DND-41 (cell line): ENCODE data around the gene TLNRD1.

Experiments
- ATAC-seq: fragments of 200-7000 bp; cut with Tn5 transposase; 3 replicates; pipeline ENCODE4 v1.9.1; 2021; ENCODE audit warnings: low read depth; ENCODE audit not compliant: insufficient read depth
- DNase-seq: peaks from one replicate; pipeline ENCODE4 v3.0.0-alpha.2; 2020
- H2AFZ ChIP-seq: 2 replicates; pipeline ENCODE4 v1.6.0; 2012; ENCODE audit warnings: low read depth, low read length
- H3K27ac ChIP-seq: 2 replicates; pipeline ENCODE4 v1.5.1; 2012; ENCODE audit warnings: low read length, inconsistent platforms
- H3K27me3 ChIP-seq: fragments of 200-600 bp; sonication (generic); 2 replicates; pipeline ENCODE4 v1.6.0; 2012; ENCODE audit warnings: low read length, mild to moderate bottlenecking, inconsistent platforms; ENCODE audit not compliant: insufficient read depth, poor library complexity
- H3K36me3 ChIP-seq: 2 replicates; pipeline ENCODE4 v1.5.1; 2012; ENCODE audit warnings: low read length, inconsistent platforms; ENCODE audit not compliant: insufficient read depth
- H3K4me1 ChIP-seq: 2 replicates; pipeline ENCODE4 v1.5.1; 2012; ENCODE audit warnings: mild to moderate bottlenecking, low read length; ENCODE audit not compliant: insufficient read depth
- H3K4me2 ChIP-seq: 2 replicates; pipeline ENCODE4 v1.6.0; 2012; ENCODE audit warnings: mild to moderate bottlenecking, moderate library complexity, low read length, inconsistent platforms; ENCODE audit not compliant: insufficient read depth
- H3K4me3 ChIP-seq, 2 experiments: fragments of 200-600 bp in 1 of 2; shearing (Covaris generic) in 1 of 2; 2 replicates each; pipeline ENCODE4 v1.5.1; 2012 to 2016; ENCODE audit warnings: inconsistent platforms in 2 of 2, low read length in 2 of 2, mild to moderate bottlenecking in 2 of 2, low read depth in 1 of 2, moderate library complexity in 1 of 2
- H3K79me2 ChIP-seq: 2 replicates; pipeline ENCODE4 v1.6.0; 2012; ENCODE audit warnings: low read length, inconsistent platforms; ENCODE audit not compliant: insufficient read depth
- H3K9ac ChIP-seq: 2 replicates; pipeline ENCODE4 v1.6.0; 2012; ENCODE audit warnings: low read depth, mild to moderate bottlenecking, inconsistent platforms, low read length, moderate library complexity
- H3K9me3 ChIP-seq: 2 replicates; pipeline ENCODE4 v1.5.1; 2012; ENCODE audit warnings: low read length, moderate library complexity, mild to moderate bottlenecking, inconsistent platforms; ENCODE audit not compliant: insufficient read depth, severe bottlenecking
- H4K20me1 ChIP-seq: 2 replicates; pipeline ENCODE4 v1.6.0; 2012; ENCODE audit warnings: low read length; ENCODE audit not compliant: insufficient read depth
- EZH2 ChIP-seq: IDR thresholded peaks from 3 replicates; pipeline ENCODE4 v1.6.1; 2012; ENCODE audit warnings: borderline replicate concordance, low read depth, mild to moderate bottlenecking, moderate library complexity, low read length, inconsistent platforms; ENCODE audit not compliant: severe bottlenecking
- TF ChIP-seq, protein P1 (sequence below): IDR thresholded peaks from 2 replicates; pipeline ENCODE4 v1.5.1; 2012; ENCODE audit warnings: borderline replicate concordance, low read length, moderate library complexity, mild to moderate bottlenecking; ENCODE audit not compliant: poor library complexity, severe bottlenecking; ENCODE audit errors: extremely low read depth

Gene TLNRD1

DNA sequence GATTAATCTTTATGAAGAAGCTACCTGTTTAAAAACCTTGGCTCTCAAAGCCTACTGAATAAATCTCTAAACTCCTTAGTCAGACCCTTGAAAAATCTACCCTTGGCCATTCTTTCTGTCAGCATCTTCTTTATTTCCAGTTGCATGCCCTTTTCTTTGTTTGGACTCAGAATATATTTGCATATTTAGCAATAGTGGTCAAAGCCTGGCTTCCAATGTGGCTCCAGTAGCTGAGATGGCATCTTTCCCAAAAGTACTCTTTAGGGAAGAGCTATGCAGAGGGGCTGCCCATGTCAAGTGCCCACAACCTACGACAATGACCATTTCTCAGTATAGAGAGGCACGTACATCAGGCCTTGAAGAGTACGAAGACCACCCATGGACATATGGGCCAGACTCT is 47.2 kb downstream of the TLNRD1 start:
- H3K4me3 ChIP-seq, result no peak overlapping the region
- no peaks in the 10 kb centered on the region for H3K27me3 ChIP-seq
- H3K79me2 ChIP-seq, result no peaks in the 10 kb centered on the region
- H3K9ac ChIP-seq, result no peak overlapping the region
- TF ChIP-seq, protein P1, sequence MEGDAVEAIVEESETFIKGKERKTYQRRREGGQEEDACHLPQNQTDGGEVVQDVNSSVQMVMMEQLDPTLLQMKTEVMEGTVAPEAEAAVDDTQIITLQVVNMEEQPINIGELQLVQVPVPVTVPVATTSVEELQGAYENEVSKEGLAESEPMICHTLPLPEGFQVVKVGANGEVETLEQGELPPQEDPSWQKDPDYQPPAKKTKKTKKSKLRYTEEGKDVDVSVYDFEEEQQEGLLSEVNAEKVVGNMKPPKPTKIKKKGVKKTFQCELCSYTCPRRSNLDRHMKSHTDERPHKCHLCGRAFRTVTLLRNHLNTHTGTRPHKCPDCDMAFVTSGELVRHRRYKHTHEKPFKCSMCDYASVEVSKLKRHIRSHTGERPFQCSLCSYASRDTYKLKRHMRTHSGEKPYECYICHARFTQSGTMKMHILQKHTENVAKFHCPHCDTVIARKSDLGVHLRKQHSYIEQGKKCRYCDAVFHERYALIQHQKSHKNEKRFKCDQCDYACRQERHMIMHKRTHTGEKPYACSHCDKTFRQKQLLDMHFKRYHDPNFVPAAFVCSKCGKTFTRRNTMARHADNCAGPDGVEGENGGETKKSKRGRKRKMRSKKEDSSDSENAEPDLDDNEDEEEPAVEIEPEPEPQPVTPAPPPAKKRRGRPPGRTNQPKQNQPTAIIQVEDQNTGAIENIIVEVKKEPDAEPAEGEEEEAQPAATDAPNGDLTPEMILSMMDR, result no peak
- no peak for TF ChIP-seq EZH2
- H2AFZ ChIP-seq, result no peak overlapping the region
- no peaks in the 10 kb centered on the region for H3K4me1 ChIP-seq
- H3K4me2 ChIP-seq, result no peak overlapping the region
- no peak for ATAC-seq
- no peaks in the 10 kb centered on the region for H3K9me3 ChIP-seq
- H3K27ac ChIP-seq, result no peak overlapping the region
- H4K20me1 ChIP-seq, result no peaks in the 10 kb centered on the region
- DNase-seq, result no peak
- no peaks in the 10 kb centered on the region for H3K36me3 ChIP-seq

DNA sequence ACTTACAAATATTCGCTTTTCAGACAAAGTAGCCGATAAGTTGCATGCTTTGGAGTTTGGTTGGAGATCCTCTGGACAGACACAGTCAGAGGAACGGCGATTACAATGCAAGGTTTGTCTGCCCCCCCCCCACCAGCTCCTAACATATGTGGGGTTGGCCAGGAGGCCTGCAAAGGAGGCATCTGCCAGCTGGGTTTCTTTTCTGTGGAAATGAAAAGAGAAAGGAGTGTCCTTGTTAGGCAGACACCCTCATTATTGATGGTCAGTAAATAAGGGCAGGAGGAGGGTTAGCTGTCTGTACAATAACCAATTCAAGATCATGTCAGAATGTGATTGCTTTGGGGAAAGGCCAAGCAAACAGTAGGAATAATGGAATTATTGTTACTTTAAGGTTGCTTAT is 49.1 kb downstream of the TLNRD1 start:
- no peaks in the 10 kb centered on the region for H3K79me2 ChIP-seq
- H3K36me3 ChIP-seq, result no peaks in the 10 kb centered on the region
- no peaks in the 10 kb centered on the region for H3K27me3 ChIP-seq
- ATAC-seq (no peak), DNase-seq (no peak)
- no peak overlapping the region for H3K9ac ChIP-seq
- H3K4me1 ChIP-seq, result no peaks in the 10 kb centered on the region
- H3K9me3 ChIP-seq, result no peaks in the 10 kb centered on the region
- no peak for TF ChIP-seq EZH2
- TF ChIP-seq, protein P1, result no peak
- H3K4me3 ChIP-seq, result no peak overlapping the region
- H2AFZ ChIP-seq, result no peak overlapping the region
- no peak overlapping the region for H3K27ac ChIP-seq
- no peak overlapping the region for H3K4me2 ChIP-seq
- no peaks in the 10 kb centered on the region for H4K20me1 ChIP-seq

DNA sequence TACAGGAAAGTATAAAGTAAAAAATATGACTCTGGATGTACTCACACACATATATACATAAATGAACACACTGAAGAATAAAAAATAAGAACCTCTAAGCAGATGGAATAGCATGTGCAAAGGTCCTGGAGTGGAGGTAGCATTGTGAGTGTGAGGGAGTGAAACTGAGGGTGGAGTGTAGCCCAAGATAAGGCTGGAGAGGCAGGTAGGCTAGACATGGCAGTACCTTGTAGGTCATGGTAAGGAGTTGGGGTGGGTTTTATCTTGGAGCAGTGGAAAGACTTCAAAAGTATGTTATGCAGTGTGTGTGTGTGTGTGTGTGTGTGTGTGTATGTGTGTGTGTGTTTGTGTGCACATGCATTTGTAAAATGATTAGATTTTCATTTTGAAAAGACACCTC is 49.5 kb downstream of the TLNRD1 start:
- Histone ChIP-seq H4K20me1 (no peaks in the 10 kb centered on the region), H3K4me3 (no peak overlapping the region), H3K4me1 (no peaks in the 10 kb centered on the region), H3K4me2 (no peak overlapping the region), H3K79me2 (no peaks in the 10 kb centered on the region), H3K9me3 (no peaks in the 10 kb centered on the region), H3K27me3 (no peaks in the 10 kb centered on the region), H3K27ac (no peak overlapping the region), H3K36me3 (no peaks in the 10 kb centered on the region), H3K9ac (no peak overlapping the region), H2AFZ (no peak overlapping the region)
- DNase-seq (no peak), ATAC-seq (no peak)
- TF ChIP-seq, protein P1, result no peak
- no peak for TF ChIP-seq EZH2

DNA sequence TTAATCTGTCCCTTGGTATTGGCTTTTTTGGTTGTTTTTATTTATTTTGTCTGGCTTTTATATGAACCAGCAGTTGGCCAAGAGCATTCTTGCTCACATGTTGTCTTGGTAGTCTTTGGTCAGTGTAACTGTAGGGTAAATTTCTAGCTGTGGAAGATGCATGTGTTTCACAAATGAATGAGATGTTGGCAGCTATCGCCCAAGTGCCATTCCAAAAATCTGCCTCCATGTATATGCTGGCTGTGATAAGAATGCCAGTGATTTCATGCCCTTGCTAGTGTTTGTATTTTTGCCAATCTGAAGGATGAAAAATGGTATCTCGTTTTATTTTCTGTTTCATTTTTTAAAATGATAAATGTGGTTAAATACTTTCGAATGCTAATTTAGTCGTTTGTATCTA is 50.1 kb downstream of the TLNRD1 start:
- no peaks in the 10 kb centered on the region for H3K9me3 ChIP-seq
- DNase-seq (no peak), ATAC-seq (no peak)
- no peaks in the 10 kb centered on the region for H4K20me1 ChIP-seq
- no peaks in the 10 kb centered on the region for H3K4me1 ChIP-seq
- no peak overlapping the region for H3K4me2 ChIP-seq
- H3K27ac ChIP-seq, result no peak overlapping the region
- H3K4me3 ChIP-seq, result no peak overlapping the region
- no peak for TF ChIP-seq EZH2
- H2AFZ ChIP-seq, result no peak overlapping the region
- no peak overlapping the region for H3K9ac ChIP-seq
- no peaks in the 10 kb centered on the region for H3K27me3 ChIP-seq
- no peaks in the 10 kb centered on the region for H3K79me2 ChIP-seq
- H3K36me3 ChIP-seq, result no peaks in the 10 kb centered on the region
